Kidney epithelial cell (primary cell): Measurements from ENCODE around the gene GPR150. TPM values are rescaled to one million over a fixed set of nuclear protein-coding genes. Genes with fewer than 3 reads are reported as not detected.

Experiments used
- DNase-seq: peaks from one replicate; pipeline ENCODE4 v3.0.0-alpha.2; 2010; ENCODE audit warnings: low read depth
- H3K27me3 ChIP-seq: 2 replicates; pipeline ENCODE4 v1.6.0; 2011; ENCODE audit warnings: low read length; ENCODE audit not compliant: control insufficient read depth, insufficient read depth
- H3K36me3 ChIP-seq: 2 replicates; pipeline ENCODE4 v1.5.1; 2011; ENCODE audit warnings: low read length; ENCODE audit not compliant: control insufficient read depth, insufficient read depth
- H3K4me3 ChIP-seq: 2 replicates; pipeline ENCODE4 v1.5.1; 2011; ENCODE audit warnings: low read depth, mild to moderate bottlenecking, control low read depth, low read length
- CTCF ChIP-seq: IDR thresholded peaks from 2 replicates; pipeline ENCODE4 v1.5.1; 2011; ENCODE audit warnings: mild to moderate bottlenecking, moderate library complexity, low read length, control low read depth, inconsistent platforms; ENCODE audit not compliant: insufficient read depth, poor library complexity, severe bottlenecking
- total RNA-seq: library from RNA; depleted of rRNA; stranded (reverse); fragments of >200 nt; gene quantifications from 2 replicates; pipeline ENCODE4 v1.2.3, GENCODE V29; 2015

GPR150 gene
- total RNA-seq, 1 donor from 2014 or later: 0.25 TPM

GRCh38 chr5:95649274-95649673, 29.4 kb downstream of the GPR150 start:
- Histone ChIP-seq H3K27me3 (no peaks in the 10 kb centered on the region), H3K4me3 (no peak overlapping the region), H3K36me3 (no peaks in the 10 kb centered on the region)
- no peak for DNase-seq
- TF ChIP-seq CTCF: no peak

GRCh38 chr5:95649842-95650620, 30.1 kb downstream of the GPR150 start:
- Histone ChIP-seq H3K4me3 (no peak overlapping the region), H3K36me3 (no peaks in the 10 kb centered on the region), H3K27me3 (no peaks in the 10 kb centered on the region)
- no peak for DNase-seq
- no peak for TF ChIP-seq CTCF

GRCh38 chr5:95652849-95653248, 33.0 kb downstream of the GPR150 start:
- DNase-seq: no peak
- Histone ChIP-seq H3K4me3 (no peak overlapping the region), H3K36me3 (no peaks in the 10 kb centered on the region), H3K27me3 (no peaks in the 10 kb centered on the region)
- no peak for TF ChIP-seq CTCF

GRCh38 chr5:95654196-95654595, 34.3 kb downstream of the GPR150 start:
- Histone ChIP-seq H3K36me3 (no peaks in the 10 kb centered on the region), H3K4me3 (no peak overlapping the region), H3K27me3 (no peaks in the 10 kb centered on the region)
- DNase-seq: no peak
- TF ChIP-seq CTCF: no peak

- TF ChIP-seq CTCF: no peak
- Histone ChIP-seq H3K36me3 (no peaks in the 10 kb centered on the region), H3K4me3 (no peak overlapping the region), H3K27me3 (no peaks in the 10 kb centered on the region)
- DNase-seq: no peak
Measured at GRCh38 chr5:95655575-95655974, 35.7 kb downstream of the GPR150 start.

GRCh38 chr5:95660060-95660459, 40.2 kb downstream of the GPR150 start:
- no peak for TF ChIP-seq CTCF
- no peak for DNase-seq

More at GRCh38 chr5:95660060-95660459, 40.2 kb downstream of the GPR150 start:
- H3K36me3 ChIP-seq: no peaks in the 10 kb centered on the region
- no peak overlapping the region for H3K4me3 ChIP-seq
- no peaks in the 10 kb centered on the region for H3K27me3 ChIP-seq
